GM21786 (cell line): ENCODE results near the gene IGF2BP2.
A peak's percentile ranks its signal among the peaks of the same experiment; 100 is the strongest.
"Not testable (repeated sequence)": the region's sequence is repeated elsewhere in the genome, so short reads cannot be mapped to it uniquely, and the experiment has no call there.

Experiments used
- ATAC-seq: cut with Tn5 transposase; IDR thresholded peaks from one replicate; pipeline ENCODE4 v1.9.1; 2021; ENCODE audit not compliant: unreplicated experiment

The IGF2BP2 gene

DNA sequence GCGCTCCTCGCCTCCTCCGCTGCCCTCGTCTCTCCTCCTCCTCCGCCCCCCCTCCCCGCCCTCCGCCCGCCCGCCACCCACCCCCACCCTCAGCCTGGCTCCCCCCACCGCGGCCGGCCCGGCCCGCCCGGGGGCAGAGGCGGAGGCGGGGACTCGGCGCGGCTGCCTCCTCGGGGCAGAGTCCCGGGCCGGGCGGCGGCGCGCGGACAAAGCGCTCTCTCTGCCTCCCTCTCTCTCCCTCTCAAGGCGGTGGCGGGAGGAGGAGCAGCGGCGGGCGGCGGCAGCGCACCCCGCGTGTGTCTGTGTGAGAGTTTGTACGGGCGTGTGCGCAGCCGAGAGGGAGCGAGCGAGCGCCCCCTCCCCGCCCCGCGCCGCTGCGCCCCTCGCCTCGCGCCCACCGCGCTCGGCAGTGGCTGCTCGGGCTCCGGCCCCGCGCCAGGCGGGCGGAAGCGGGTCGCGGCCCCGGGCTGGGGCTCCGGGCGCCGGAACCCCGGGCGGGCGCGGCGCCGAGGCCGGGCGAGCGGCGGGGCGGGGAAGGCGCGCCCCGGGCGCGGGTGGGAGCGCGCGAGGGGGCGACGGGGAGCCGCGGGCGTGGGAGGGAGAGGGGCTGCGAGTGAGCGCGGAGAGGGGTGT lies at the start of gene IGF2BP2:
TSS of gene IGF2BP2 (minus strand) at position 37 of the 633 bp plus-strand sequence. CDS start 82 bp downstream, outside the sequence.
- ATAC-seq = peak; percentile 81

DNA sequence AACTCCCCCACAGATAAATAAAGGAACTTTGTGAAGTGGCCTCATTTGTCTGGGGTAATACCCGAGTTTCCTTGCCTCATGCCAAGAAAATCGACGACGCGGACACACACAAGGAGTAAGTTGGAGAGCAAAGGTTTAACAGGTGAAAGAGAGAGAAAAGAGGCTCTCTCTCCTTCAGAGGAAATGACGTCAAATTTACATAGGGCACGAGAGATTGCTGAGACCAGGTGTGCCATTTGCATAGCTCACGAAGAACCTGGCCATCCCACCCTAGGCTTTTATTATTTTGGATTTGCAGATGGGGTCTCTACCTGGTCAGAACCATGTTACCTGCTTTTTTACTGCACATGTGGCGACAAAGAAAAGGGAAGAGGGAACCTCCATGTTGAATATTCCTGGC lies 49.3 kb upstream of the IGF2BP2 start:
- ATAC-seq = no peak

DNA sequence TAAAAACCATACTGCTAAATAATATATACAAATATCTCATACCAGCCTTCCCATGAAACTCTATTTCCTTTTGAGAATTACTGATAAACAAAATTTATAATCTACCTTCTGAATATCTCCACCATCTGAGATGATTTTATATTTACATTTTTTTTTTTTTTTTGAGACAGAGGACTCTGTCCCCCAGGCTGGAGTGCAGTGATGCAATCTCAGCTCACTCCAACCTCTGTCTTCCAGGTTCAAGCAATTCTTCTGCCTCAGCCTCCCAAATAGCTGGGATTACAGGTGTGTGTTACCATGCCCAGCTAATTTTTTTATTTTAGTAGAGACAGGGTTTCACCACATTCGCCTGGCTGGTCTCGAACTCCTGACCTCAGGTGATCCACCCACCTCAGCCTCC lies 42.8 kb upstream of the IGF2BP2 start:
- ATAC-seq = no peak

DNA sequence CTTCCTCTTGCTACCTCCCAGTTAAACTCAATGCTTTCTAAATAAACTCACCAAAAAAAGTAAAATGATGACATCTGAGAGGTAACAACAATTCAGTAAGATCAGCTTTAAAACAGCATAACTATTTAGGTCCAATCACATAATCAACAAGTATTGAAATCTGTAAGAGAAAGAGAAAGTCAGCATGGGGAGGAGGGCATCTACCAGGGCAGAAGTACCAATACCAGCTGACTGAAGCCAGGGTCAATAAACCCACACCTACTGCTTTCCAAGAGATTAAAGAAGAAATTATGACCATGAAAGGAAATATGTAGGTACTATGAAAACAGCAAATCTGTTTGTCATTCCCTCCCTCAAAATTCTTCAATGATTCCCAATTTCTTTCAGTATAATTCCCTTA lies 42.2 kb upstream of the IGF2BP2 start:
- no peak for ATAC-seq

DNA sequence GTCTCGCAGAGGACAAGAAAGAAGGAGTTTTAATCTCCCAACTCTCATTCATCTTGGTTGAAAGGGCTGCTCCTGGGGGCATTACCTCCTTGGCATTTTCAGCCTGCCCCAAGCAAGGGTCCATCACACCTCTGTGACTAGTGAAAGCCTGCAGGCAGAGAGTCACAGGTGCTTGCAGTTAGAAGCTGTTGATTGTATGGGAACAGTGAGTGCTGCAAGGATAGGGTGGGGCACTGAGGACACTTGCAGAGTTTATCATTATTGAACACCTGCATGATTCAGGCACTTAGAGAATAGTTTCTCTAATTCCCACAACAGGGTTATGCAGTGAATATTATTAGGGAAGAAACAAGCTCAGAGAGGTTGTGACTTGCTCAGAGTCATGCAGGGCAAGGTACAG lies 41.7 kb upstream of the IGF2BP2 start:
- no peak for ATAC-seq

DNA sequence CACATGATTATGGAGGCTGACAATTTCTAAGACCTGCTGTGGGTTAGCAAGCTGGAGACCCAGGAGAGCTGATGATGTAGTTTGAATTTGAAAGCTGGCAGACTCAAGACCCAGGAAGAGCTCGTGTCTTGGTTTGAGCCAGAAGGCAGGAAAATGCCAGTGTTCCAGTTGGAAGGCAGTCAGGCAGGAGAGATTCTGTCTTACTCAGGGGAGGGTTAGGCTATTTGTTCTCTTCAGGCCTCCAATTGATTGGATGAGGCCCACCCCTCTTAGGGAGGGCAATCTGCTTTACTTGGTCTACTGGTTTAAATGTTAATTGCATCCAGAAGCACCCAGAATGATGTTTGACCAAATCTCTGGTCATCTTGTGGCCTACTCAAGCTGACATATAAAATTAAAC lies 40.4 kb upstream of the IGF2BP2 start:
- ATAC-seq = no peak

DNA sequence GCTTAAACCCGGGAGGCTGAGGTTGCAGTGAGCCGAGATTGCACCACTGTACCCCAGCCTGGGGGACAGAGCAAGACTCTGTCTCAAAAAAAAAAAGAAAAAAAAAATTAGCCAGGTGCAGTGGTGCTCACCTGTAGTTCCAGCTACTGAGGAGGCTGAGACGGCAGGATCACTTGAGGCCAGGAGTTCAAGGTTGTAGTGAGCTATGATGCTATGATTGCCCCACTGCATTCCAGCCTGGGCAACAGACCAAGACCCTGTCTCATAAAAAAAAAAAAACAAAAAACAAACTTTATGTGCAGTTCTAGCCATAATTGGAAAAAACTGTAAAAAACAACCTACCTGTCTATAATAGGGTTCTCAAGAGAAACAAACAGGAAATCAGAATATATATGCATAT lies 39.9 kb upstream of the IGF2BP2 start:
- ATAC-seq = no peak

DNA sequence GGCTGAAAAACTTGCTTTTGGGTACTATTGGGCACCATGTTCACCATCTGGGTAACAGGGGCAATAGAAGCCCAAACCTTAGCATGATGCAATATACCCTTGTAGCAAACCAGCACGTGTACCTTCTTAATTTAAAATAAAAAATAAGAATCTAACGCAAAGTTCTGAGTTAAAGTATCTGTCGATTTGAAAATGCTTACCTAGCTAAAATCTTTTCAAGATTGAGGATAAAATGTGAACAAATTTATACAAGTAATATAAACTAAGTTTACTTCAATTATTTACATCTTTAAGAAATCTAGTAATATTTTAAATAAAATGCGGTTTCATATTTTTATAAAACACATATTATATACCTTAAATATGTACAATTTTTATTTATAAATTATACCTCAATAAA lies 38.1 kb upstream of the IGF2BP2 start:
- ATAC-seq = no peak

DNA sequence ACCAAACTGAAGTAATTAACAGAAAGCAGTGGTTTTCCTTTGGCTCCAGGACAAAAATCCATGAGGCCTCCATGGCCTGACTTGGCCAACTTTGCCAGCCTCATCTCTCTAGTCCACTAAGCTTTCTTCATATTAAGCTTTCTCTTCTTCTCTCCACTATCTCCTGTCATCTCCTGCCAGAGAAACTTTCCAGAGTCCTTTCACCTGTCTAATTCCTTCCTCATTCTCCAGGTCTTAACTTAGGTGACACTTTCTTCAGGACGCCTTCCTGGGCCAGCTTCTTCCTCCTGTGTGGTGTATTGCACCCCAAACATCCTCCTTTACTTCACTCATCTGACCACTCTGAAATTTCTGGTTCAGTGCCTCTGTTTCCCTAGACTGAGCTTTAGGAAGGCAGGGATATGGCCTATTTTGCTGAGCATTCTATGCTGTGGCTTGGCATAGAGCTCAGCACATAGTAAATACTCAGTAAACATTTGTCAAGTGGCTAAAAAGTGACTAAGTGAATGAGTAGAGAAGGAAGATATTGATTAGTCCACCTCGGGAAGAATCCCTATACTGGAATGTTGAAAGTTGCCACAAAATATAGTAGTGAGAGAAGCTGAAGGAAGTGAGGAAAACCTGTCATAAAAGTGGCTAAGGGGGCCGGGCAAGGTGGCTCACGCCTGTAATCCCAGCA lies 34.6 kb upstream of the IGF2BP2 start:
- no peak for ATAC-seq

DNA sequence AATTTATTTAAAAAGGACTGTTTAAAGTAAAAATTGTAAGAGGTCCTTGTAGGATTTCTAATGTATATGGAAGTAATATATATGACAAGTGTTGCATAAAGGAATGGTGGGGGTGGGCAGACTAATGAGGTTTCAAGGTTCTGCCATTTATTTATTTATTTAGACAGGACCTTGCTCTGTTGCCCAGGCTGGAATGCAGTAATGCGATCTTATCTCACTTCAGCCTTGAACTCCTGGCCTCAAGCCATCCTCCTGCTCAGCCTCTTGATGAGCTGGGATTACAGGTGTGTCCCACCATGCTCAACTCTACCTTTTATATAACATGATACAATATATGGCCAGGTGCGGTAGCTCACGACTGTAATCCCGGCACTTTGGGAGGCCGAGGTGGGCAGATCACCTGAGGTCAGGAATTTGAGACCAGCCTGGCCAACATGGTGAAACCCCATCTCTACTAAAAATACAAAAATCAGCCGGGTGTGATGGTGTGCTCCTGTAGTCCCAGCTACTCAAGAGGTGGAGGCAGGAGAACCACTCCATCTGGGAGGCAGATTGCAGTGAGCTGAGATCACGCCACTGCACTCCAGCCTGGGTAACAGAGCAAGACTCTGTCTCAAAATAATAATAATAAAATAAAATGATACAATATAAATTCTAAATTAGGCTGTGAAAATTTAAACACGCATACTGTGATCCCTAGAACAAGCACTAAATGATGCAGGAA lies 33.8 kb upstream of the IGF2BP2 start:
- ATAC-seq = no peak

DNA sequence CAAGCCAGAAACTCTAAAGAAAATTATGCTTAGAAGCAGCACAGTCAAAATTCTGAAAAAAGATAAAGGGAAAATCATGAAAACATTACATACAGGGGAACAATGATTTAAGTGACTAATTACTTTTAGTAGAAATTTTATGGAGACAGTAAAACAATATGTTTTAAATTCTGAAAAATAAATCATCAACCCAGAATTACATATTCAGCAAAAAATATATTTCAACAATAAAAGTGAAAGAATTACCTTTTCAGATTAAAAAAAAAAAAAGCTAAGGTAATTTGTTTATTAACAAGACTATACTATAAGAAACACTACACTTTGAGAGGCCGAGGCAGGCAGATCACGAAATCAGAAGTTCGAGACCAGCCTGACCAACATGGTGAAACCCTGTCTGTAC lies 32.4 kb upstream of the IGF2BP2 start:
- no peak for ATAC-seq

DNA sequence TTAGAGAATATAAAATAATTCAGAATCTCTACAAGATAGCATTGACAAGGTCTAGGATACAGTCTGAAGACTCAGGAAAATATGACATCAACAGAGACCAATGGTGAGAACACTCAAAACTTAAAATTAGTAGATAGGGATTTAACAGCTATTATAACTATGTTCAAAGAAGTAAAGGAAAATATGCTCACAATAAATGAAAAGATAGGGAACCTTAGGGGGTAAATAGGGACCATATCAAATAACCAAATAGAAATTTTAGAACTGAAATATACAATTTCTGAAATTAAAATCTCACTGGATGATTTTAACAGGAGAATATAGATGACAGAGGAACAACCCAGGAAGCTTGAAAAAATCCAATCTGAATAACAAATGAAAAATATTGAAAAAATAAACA lies 31.8 kb upstream of the IGF2BP2 start:
- no peak for ATAC-seq

DNA sequence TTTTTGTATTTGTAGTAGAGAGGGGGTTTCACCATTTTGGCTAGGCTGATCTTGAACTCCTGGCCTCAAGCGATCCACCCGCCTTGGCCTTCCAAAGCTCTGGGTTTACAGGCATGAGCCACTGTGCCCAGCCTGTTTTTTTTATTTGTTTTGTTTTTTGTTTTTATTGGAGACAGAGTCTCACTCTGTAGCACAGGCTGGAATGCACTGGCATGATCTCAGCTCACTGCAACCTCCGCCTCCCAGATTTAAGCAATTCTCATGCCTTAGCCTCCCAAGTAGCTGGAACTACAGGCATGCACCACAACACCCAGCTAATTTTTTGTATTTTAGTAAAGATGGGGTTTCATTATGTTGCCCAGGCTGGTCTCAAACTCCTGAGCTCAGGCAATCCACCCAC lies 28.9 kb upstream of the IGF2BP2 start:
- not testable (repeated sequence) for ATAC-seq

DNA sequence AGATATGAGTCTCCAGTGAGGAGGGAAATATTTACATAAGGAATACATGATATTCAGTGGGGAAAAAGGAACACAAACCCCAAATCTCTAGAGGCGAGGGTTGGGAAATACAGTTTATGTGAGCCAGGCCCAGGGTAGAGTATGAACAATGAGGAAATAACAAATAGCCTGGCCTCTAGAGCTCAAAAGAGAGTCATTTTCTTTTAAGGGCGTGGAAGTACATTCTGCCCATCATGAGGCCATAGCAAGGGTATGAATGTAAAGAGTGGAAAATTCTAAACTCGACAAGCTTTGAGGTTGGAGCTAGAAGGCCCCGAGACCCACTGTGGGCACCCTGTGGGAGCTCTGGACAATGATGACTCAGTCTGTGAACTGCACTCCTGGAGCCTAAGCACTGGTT lies 27.8 kb upstream of the IGF2BP2 start:
- ATAC-seq = no peak

DNA sequence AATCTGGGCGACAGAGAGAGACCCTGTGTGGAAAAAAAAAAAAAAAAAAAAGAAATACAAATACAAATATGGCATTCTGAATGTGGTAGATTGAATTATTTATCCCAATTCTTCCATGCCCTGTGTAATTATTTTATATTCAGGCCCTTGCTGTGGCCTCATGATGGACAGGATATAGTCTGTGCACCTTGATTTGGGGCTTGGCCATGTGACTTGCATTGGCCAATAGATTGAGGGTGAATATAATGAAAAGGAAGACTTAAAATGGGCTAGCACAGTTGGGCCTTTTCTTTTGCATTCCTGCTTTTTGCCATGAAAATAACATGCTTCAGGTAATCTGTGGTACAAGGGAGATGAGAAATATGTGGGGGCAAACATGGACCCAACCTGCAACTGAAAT lies 27.1 kb upstream of the IGF2BP2 start:
- no peak for ATAC-seq

DNA sequence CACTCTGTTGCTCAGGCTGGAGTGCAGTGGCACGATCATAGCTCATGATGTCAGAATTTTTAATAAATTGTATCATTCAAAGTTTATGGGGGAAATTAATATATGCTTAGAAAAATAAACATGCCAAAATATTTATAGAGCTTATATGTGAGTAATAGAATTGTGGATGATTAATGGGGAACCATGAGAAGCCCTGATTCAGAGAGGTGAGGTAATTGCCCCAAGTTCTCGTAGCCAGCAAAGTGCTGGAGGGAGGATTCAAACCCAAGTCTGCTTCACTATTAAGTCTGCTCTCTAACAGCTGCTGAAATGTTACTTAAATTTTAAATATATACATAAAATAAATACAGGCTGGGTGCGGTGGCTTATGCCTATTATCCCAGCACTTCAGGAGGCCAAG lies 26.2 kb upstream of the IGF2BP2 start:
- no peak for ATAC-seq

DNA sequence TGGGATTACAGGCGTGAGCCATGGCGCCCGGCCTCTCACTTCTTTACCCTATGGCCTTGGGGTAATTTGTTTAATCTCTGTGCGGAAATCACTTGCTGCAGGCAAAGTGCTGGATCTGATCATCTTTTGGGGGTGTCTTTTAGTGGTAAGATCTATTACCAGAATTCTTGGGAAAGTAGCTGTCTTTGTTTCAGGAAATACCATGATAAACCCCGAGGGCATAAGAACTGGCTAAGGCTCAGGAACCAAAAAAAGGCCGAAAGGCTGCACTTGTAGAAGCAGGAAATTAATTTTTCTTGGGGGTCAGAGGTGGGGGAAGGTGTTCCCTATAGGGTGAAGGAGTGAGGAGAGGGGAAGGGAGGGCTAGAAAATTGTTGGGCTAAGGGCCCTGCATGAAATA lies 22.7 kb upstream of the IGF2BP2 start:
- ATAC-seq = no peak

DNA sequence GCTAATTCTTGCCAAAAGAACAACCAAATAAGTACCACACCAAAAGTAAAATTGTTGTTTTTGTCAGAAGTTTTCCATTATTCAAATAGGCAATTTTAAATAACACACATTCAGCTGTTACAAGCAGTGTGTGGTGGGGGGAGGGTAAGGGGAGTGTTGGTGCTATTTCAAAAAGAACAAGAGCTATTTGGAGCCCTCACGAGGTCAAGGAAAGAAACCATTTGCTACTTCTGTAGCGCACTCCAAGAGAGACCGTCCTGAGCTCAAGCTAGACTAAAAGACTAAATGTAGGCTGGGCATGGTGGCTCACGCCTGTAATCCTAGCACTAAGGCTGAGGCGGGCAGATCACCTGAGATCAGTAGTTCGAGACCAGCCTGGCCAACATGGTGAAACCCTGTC lies 21.2 kb upstream of the IGF2BP2 start:
- no peak for ATAC-seq

DNA sequence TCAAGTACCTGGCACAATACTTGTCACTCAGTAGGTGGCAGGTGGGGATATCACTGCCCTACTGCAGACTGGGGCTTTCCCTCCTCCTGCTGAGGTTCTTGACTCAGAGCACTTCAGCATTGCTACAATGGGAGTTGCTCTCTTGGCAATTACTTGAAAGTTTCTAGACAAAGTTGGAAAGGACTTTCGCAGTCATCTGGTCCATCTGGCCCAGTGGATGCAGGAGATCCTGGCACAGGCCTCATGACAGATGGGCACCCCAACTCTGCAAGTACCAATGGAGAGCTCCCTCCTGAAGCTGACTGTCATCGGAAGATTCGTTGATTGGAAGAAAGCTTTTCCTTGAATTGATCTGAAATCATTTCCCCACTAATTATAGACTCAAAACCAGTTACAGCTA lies 19.2 kb upstream of the IGF2BP2 start:
- ATAC-seq = no peak

DNA sequence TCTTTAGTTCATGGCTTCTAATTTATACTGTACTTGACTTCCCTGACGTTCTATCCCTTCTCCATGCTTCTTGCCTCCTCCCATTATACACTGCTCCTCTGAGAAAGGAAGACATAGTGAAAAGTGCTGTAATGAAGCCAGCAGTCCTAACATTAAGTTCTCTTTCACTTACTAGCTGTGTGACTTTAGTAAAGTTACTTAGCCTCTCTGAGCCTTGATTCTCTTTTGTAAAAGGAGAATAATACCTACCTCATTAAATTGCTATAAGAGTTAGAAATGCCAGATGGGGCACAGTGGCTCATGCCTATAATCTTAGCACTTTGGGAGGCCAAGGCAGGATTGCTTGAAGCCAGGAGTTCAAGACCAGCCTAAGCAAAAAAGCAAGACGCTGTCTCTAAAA lies 18.8 kb upstream of the IGF2BP2 start:
- no peak for ATAC-seq

DNA sequence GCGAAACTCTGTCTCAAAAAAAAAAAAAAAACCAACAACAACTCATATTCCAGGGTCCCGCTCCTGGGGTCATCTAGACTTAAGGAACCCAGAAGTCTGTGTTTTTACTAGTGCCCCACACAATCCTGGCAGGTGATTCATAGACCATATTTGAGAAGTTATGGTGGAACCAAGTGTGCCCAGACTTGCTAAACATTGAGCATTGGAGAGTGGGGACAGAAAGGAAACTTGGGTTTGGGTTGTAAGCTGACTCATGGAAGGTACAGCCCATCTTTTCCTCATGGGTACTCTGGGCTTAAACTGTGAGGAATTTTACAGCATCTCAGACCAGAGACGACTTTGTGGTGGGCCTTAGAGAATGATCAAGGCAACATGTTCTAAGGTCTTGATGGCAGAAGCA lies 18.3 kb upstream of the IGF2BP2 start:
- ATAC-seq = no peak

DNA sequence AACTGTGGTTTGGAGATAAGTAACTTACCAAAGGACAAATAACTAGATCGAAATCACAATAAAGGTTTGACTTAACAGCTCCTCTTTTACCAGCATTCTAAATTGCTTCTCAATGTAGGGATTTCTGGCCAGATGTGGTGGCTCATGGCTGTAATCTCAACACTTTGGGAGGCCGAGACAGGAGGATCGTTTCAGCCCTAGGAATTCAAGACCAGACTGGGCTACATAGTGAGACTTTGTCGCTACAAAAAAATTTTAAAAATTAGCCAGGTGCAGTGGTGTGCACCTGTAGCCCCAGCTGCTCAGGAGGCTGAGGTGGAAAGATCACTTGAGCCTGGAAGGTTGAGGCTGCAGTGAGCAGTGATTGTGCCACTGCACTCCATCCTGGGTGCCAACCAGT lies 17.4 kb upstream of the IGF2BP2 start:
- ATAC-seq = no peak
